H9 (cell line): Measurements from ENCODE around the gene VAV2. TPM values are rescaled to one million over a fixed set of nuclear protein-coding genes. Genes with fewer than 3 reads are reported as not detected.
A peak's percentile ranks its signal among the peaks of the same experiment; 100 is the strongest.

Experiments used
- DNase-seq: peaks from one replicate; pipeline ENCODE4 v3.0.0-alpha.2; 2017
- H2AFZ ChIP-seq: one replicate; pipeline ENCODE4 v1.6.1; 2013; ENCODE audit warnings: mild to moderate bottlenecking, low read length, control low read depth, moderate library complexity
- H2AK5ac ChIP-seq: 2 replicates; pipeline ENCODE4 v1.6.1; 2013; ENCODE audit warnings: low read length, control low read depth, mixed read lengths; ENCODE audit not compliant: insufficient read length
- H2BK120ac ChIP-seq: one replicate; pipeline ENCODE4 v1.6.1; 2013; ENCODE audit warnings: low read depth, mild to moderate bottlenecking, low read length, control low read depth, inconsistent platforms; ENCODE audit not compliant: poor library complexity, severe bottlenecking
- H2BK12ac ChIP-seq: 2 replicates; pipeline ENCODE4 v1.6.1; 2013; ENCODE audit warnings: low read length, control low read depth, mixed read lengths, low read depth; ENCODE audit not compliant: insufficient read length
- H2BK15ac ChIP-seq: 2 replicates; pipeline ENCODE4 v1.6.1; 2013; ENCODE audit warnings: low read depth, low read length, control low read depth
- H2BK20ac ChIP-seq: one replicate; pipeline ENCODE4 v1.6.1; 2013; ENCODE audit warnings: low read depth, mild to moderate bottlenecking, low read length, control low read depth, inconsistent platforms; ENCODE audit not compliant: poor library complexity, severe bottlenecking
- H2BK5ac ChIP-seq: 2 replicates; pipeline ENCODE4 v1.6.1; 2013; ENCODE audit warnings: low read length, control low read depth, mixed read lengths; ENCODE audit not compliant: insufficient read length
- H3K14ac ChIP-seq: 2 replicates; pipeline ENCODE4 v1.6.1; 2013; ENCODE audit warnings: low read length, control low read depth; ENCODE audit not compliant: insufficient read depth
- H3K18ac ChIP-seq: 2 replicates; pipeline ENCODE4 v1.6.1; 2013; ENCODE audit warnings: low read depth, mild to moderate bottlenecking, mixed read lengths, low read length, control low read depth; ENCODE audit not compliant: insufficient read length
- H3K23ac ChIP-seq: 2 replicates; pipeline ENCODE4 v1.6.1; 2013; ENCODE audit warnings: low read length, control low read depth, mixed read lengths, low read depth; ENCODE audit not compliant: insufficient read length
- H3K23me2 ChIP-seq: 2 replicates; pipeline ENCODE4 v1.6.1; 2013; ENCODE audit warnings: low read depth, mild to moderate bottlenecking, mixed read lengths, low read length, control low read depth; ENCODE audit not compliant: insufficient read length, poor library complexity, severe bottlenecking
- H3K27ac ChIP-seq: 2 replicates; pipeline ENCODE4 v1.5.1; 2013; ENCODE audit warnings: low read length, control low read depth, mixed read lengths, low read depth; ENCODE audit not compliant: insufficient read length
- H3K27me3 ChIP-seq: 2 replicates; pipeline ENCODE4 v1.6.1; 2013; ENCODE audit warnings: low read length, control low read depth, inconsistent platforms; ENCODE audit not compliant: insufficient read depth
- H3K4ac ChIP-seq: 2 replicates; pipeline ENCODE4 v1.6.1; 2013; ENCODE audit warnings: low read depth, mild to moderate bottlenecking, control low read depth, inconsistent platforms, low read length, moderate library complexity
- H3K4me1 ChIP-seq: 2 replicates; pipeline ENCODE4 v1.6.1; 2013; ENCODE audit warnings: low read length, control low read depth, inconsistent platforms; ENCODE audit not compliant: insufficient read depth
- H3K4me2 ChIP-seq: 2 replicates; pipeline ENCODE4 v1.6.1; 2013; ENCODE audit warnings: low read length, control low read depth, mixed read lengths; ENCODE audit not compliant: insufficient read length, insufficient read depth
- H3K56ac ChIP-seq: 2 replicates; pipeline ENCODE4 v1.6.1; 2013; ENCODE audit warnings: low read depth, mild to moderate bottlenecking, mixed read lengths, low read length, control low read depth; ENCODE audit not compliant: insufficient read length
- H3K79me1 ChIP-seq: 2 replicates; pipeline ENCODE4 v1.6.1; 2013; ENCODE audit warnings: low read depth, mild to moderate bottlenecking, moderate library complexity, low read length, control low read depth, inconsistent platforms; ENCODE audit not compliant: insufficient read depth, poor library complexity, severe bottlenecking
- H3K79me2 ChIP-seq: 2 replicates; pipeline ENCODE4 v1.6.1; 2013; ENCODE audit warnings: low read length, control low read depth, inconsistent platforms; ENCODE audit not compliant: insufficient read depth
- H3K9ac ChIP-seq: 2 replicates; pipeline ENCODE4 v1.6.1; 2013; ENCODE audit warnings: low read length, control low read depth, mixed read lengths; ENCODE audit not compliant: insufficient read length; ENCODE audit errors: extremely low read depth
- H3K9me3 ChIP-seq: one replicate; pipeline ENCODE4 v1.6.1; 2013; ENCODE audit warnings: low read depth, low read length, inconsistent platforms; ENCODE audit not compliant: control insufficient read depth
- H3T11ph ChIP-seq: one replicate; pipeline ENCODE4 v1.6.1; 2013; ENCODE audit warnings: mild to moderate bottlenecking, low read length, control low read depth, inconsistent platforms
- H4K20me1 ChIP-seq: one replicate; pipeline ENCODE4 v1.6.1; 2013; ENCODE audit not compliant: control insufficient read depth, insufficient read length, insufficient read depth
- H4K5ac ChIP-seq: 2 replicates; pipeline ENCODE4 v1.6.1; 2013; ENCODE audit warnings: low read depth, mild to moderate bottlenecking, mixed read lengths, low read length, control low read depth; ENCODE audit not compliant: insufficient read length
- H4K8ac ChIP-seq: replicated peaks from 2 replicates; pipeline ENCODE4 v1.6.1; 2013; ENCODE audit warnings: low read length, control low read depth, mixed read lengths, low read depth; ENCODE audit not compliant: insufficient read length
- H4K91ac ChIP-seq: 2 replicates; pipeline ENCODE4 v1.6.1; 2013; ENCODE audit warnings: low read depth, mild to moderate bottlenecking, moderate library complexity, mixed read lengths, low read length, control low read depth; ENCODE audit not compliant: insufficient read length
- H3K27ac Mint-ChIP-seq, 3 experiments: 2 replicates in 2 of 3; 3 replicates in 1 of 3; pipeline ENCODE4 v1.8.0; 2020 to 2021; ENCODE audit warnings: mixed read lengths in 3 of 3, mild to moderate bottlenecking in 1 of 3, moderate library complexity in 1 of 3
- H3K27me3 Mint-ChIP-seq: 2 replicates; pipeline ENCODE4 v1.8.0; 2021; ENCODE audit warnings: low read depth, mild to moderate bottlenecking, moderate library complexity, mixed read lengths
- H3K36me3 Mint-ChIP-seq, 3 experiments: 2 replicates in 2 of 3; 3 replicates in 1 of 3; pipeline ENCODE4 v1.8.0; 2020 to 2021; ENCODE audit warnings: low read depth in 3 of 3, mixed read lengths in 3 of 3; ENCODE audit not compliant: insufficient read depth in 1 of 3
- H3K4me1 Mint-ChIP-seq, 2 experiments: 2 replicates each; pipeline ENCODE4 v1.8.0; 2020; ENCODE audit warnings: mixed read lengths in 2 of 2
- H3K4me3 Mint-ChIP-seq, 2 experiments: 2 replicates in 1 of 2; 3 replicates in 1 of 2; pipeline ENCODE4 v1.8.0; 2020 to 2021; ENCODE audit warnings: mild to moderate bottlenecking in 2 of 2, mixed read lengths in 2 of 2, moderate library complexity in 1 of 2
- H3K9me3 Mint-ChIP-seq, 2 experiments: 2 replicates in 1 of 2; 3 replicates in 1 of 2; pipeline ENCODE4 v1.8.0; 2020; ENCODE audit warnings: mild to moderate bottlenecking in 2 of 2, mixed read lengths in 2 of 2, moderate library complexity in 1 of 2
- CTCF ChIP-seq: fragments of 200-600 bp; sonication (generic); conservative IDR thresholded peaks from 3 replicates; pipeline ENCODE4 v1.8.0; 2021; ENCODE audit warnings: antibody characterized with exemption, mild to moderate bottlenecking
- WGBS: extraction: QIAGEN DNeasy Blood & Tissue Kit; methylation state at CpG from one replicate; pipeline ENCODE4 v1.1.7; 2013; ENCODE audit warnings: missing lambda C conversion rate, low lambda C conversion rate, mixed read lengths; ENCODE audit not compliant: insufficient read length; ENCODE audit errors: extremely low coverage; 5-methylcytosine and 5-hydroxymethylcytosine counted together
- total RNA-seq: library from RNA; stranded (reverse); gene quantifications from 2 replicates; pipeline ENCODE4 v1.2.1, GENCODE V29; 2021

Gene VAV2
- total RNA-seq, 1 experiment from 2014 or later: 58.7 TPM

- no peak overlapping the region for H3K9ac ChIP-seq
- no peak overlapping the region for H2BK15ac ChIP-seq
- H2AFZ ChIP-seq: no peak overlapping the region
- no peak overlapping the region for H2BK120ac ChIP-seq
- no peak overlapping the region for H3K4me2 ChIP-seq
- TF ChIP-seq CTCF: no peak
- no peak overlapping the region for H3T11ph ChIP-seq
- H2BK5ac ChIP-seq: no peak overlapping the region
- DNase-seq: no peak
- no peak overlapping the region for H2AK5ac ChIP-seq
- peak overlapping the region; percentile 79 to 95 (median 88); a peak in 6 of 7 replicates for H3K27ac Mint-ChIP-seq
- H3K79me1 ChIP-seq: peaks cover 20% of the 10 kb centered on the region
- H3K4me3 Mint-ChIP-seq: peak overlapping the region; percentile 28 to 30; a peak in 3 of 5 replicates
- H3K14ac ChIP-seq: no peak overlapping the region
- no peak overlapping the region for H3K56ac ChIP-seq
- H2BK12ac ChIP-seq: no peak overlapping the region
- H4K20me1 ChIP-seq: no peaks in the 10 kb centered on the region
- peaks cover 11% of the 10 kb centered on the region; the same call in 1 of the 2 replicates for H3K4me1 ChIP-seq
- H3K4me1 Mint-ChIP-seq: peaks cover 62 to 68% of the 10 kb centered on the region in 2 experiments
- H3K4ac ChIP-seq: no peak overlapping the region
- no peak overlapping the region for H3K18ac ChIP-seq
- H3K9me3 ChIP-seq: no peaks in the 10 kb centered on the region
- no peaks in the 10 kb centered on the region for H3K27me3 ChIP-seq
- H3K9me3 Mint-ChIP-seq: no peaks in the 10 kb centered on the region
- no peak overlapping the region for H3K23ac ChIP-seq
- H3K23me2 ChIP-seq: no peaks in the 10 kb centered on the region
- no peak overlapping the region for H3K27ac ChIP-seq
- H4K91ac ChIP-seq: no peak overlapping the region
- peaks cover 0 to 8% (median 0%) of the 10 kb centered on the region in 3 experiments; a peak in 2 of 7 replicates for H3K36me3 Mint-ChIP-seq
- H3K27me3 Mint-ChIP-seq: no peaks in the 10 kb centered on the region
- WGBS: no CpG with 5 or more reads among the region's 13 CpGs
- no peak overlapping the region for H4K5ac ChIP-seq
- H2BK20ac ChIP-seq: no peak overlapping the region
- H3K79me2 ChIP-seq: peaks cover 10% of the 10 kb centered on the region; the same call in 1 of the 2 replicates
- H4K8ac ChIP-seq: no peak overlapping the region
Measured at GRCh38 chr9:133957328-133957727, 34.8 kb downstream of the VAV2 start.
